HCT116 (cell line): ENCODE measurements around the gene TNFAIP8. TPM values are rescaled to one million over a fixed set of nuclear protein-coding genes. Genes with fewer than 3 reads are reported as not detected.

Source experiments
- ATAC-seq: fragments of 200-7000 bp; cut with Tn5 transposase; 2 replicates; pipeline ENCODE4 v1.9.1; 2020; ENCODE audit warnings: mild to moderate bottlenecking, moderate library complexity
- BruUV-seq: library from RNA; stranded (reverse); fragments of 400-500 nt; replicated peaks from 2 replicates; lab custom pipeline; 2021; lab: Mats Ljungman, UMichigan
- CTCF ChIA-PET: fragments of 300-600 bp; sonication (Branson Sonifier 250); formaldehyde crosslinking; loops from one replicate; lab custom pipeline; 2021; ENCODE audit warnings: antibody characterized with exemption; lab: Charles Lee
- POLR2A ChIA-PET: fragments of 300-600, 350-600 bp; sonication (Branson Sonifier 250); formaldehyde crosslinking; loops from one replicate; lab custom pipeline; 2021; ENCODE audit warnings: antibody characterized with exemption; lab: Charles Lee
- RAD21 ChIA-PET, 2 experiments: fragments of 300-600 bp; sonication (Branson Sonifier 250); formaldehyde crosslinking; loops; one replicate each; lab custom pipeline; 2023; ENCODE audit warnings: low total read pairs in 2 of 2; ENCODE audit not compliant: uncharacterized antibody in 2 of 2, unreplicated experiment in 2 of 2, low non-redundant PET in 1 of 2; lab: Charles Lee
- DNase-seq: peaks from one replicate; pipeline ENCODE4 v3.0.0-alpha.2; 2010; ENCODE audit warnings: low read depth, low spot score
- H2AFZ ChIP-seq: fragments of 200-600 bp; shearing (Covaris generic), sonication (generic); 2 replicates; pipeline ENCODE4 v1.6.1; 2017; ENCODE audit warnings: low read depth, mixed run types, mixed read lengths, antibody characterized with exemption, low read length; ENCODE audit not compliant: poor library complexity, severe bottlenecking
- H3K27ac ChIP-seq: 2 replicates; pipeline ENCODE4 v1.5.1; 2012; ENCODE audit warnings: low read depth, low read length
- H3K27me3 ChIP-seq: fragments of 200-600 bp; sonication (generic); 2 replicates; pipeline ENCODE4 v1.6.1; 2016; ENCODE audit warnings: mixed run types, low read length, mixed read lengths; ENCODE audit not compliant: insufficient read depth
- H3K36me3 ChIP-seq, 2 experiments: fragments of 200-500 bp in 1 of 2; fragments of 200-600 bp in 1 of 2; sonication (Bioruptor generic) in 1 of 2; sonication (generic) in 1 of 2; 2 replicates each; pipeline versions ENCODE4 v1.5.1 to v1.6.1; 2014 to 2016; ENCODE audit warnings: low read length in 2 of 2, inconsistent platforms in 1 of 2, mixed read lengths in 1 of 2, mixed run types in 1 of 2; ENCODE audit not compliant: insufficient read depth in 2 of 2, control insufficient read depth in 1 of 2
- H3K4me1 ChIP-seq, 2 experiments: fragments of 200-600 bp in 1 of 2; sonication (generic) in 1 of 2; 2 replicates each; pipeline versions ENCODE4 v1.5.1 to v1.6.1; 2012 to 2017; ENCODE audit warnings: low read length in 2 of 2, inconsistent platforms in 1 of 2, mild to moderate bottlenecking in 1 of 2, mixed read lengths in 1 of 2, mixed run types in 1 of 2, moderate library complexity in 1 of 2; ENCODE audit not compliant: insufficient read depth in 2 of 2, control insufficient read depth in 1 of 2
- H3K4me2 ChIP-seq: fragments of 200-600 bp; sonication (generic); 2 replicates; pipeline ENCODE4 v1.6.1; 2017; ENCODE audit warnings: mixed run types, low read length, mixed read lengths
- H3K4me3 ChIP-seq, 2 experiments: fragments of 200-600 bp in 1 of 2; sonication (generic) in 1 of 2; replicated peaks in 1 of 2; 2 replicates each; pipeline ENCODE4 v1.5.1; 2011 to 2016; ENCODE audit warnings: low read length in 2 of 2, control low read depth in 1 of 2, low read depth in 1 of 2, mild to moderate bottlenecking in 1 of 2, mixed read lengths in 1 of 2, mixed run types in 1 of 2
- H3K79me2 ChIP-seq: fragments of 200-600 bp; sonication (generic); 2 replicates; pipeline ENCODE4 v1.6.1; 2017; ENCODE audit warnings: mild to moderate bottlenecking, mixed run types, low read length, moderate library complexity, mixed read lengths; ENCODE audit not compliant: insufficient read depth
- H3K9ac ChIP-seq: fragments of 200-600 bp; sonication (generic); 2 replicates; pipeline ENCODE4 v1.6.1; 2016; ENCODE audit warnings: low read length, mixed read lengths
- H3K9me2 ChIP-seq: fragments of 200-600 bp; sonication (generic), shearing (Covaris generic); 2 replicates; pipeline ENCODE4 v1.6.1; 2017; ENCODE audit warnings: mixed run types, mild to moderate bottlenecking, moderate library complexity; ENCODE audit not compliant: insufficient read depth
- H3K9me3 ChIP-seq, 2 experiments: fragments of 200-500 bp in 1 of 2; fragments of 200-600 bp in 1 of 2; sonication (Bioruptor generic) in 1 of 2; sonication (generic) in 1 of 2; 2 replicates each; pipeline ENCODE4 v1.6.1; 2014 to 2017; ENCODE audit warnings: low read length in 2 of 2, mixed read lengths in 2 of 2, inconsistent platforms in 1 of 2, low read depth in 1 of 2, mild to moderate bottlenecking in 1 of 2, mixed run types in 1 of 2, moderate library complexity in 1 of 2; ENCODE audit not compliant: control insufficient read depth in 1 of 2, insufficient read depth in 1 of 2
- H4K20me1 ChIP-seq: fragments of 200-600 bp; sonication (generic), shearing (Covaris generic); 2 replicates; pipeline ENCODE4 v1.6.1; 2017; ENCODE audit warnings: mixed run types, mild to moderate bottlenecking, moderate library complexity; ENCODE audit not compliant: insufficient read depth
- CBX3 ChIP-seq: IDR thresholded peaks from 2 replicates; pipeline ENCODE4 v1.6.1; 2012; ENCODE audit warnings: low read depth
- EGR1 ChIP-seq: IDR thresholded peaks from 2 replicates; pipeline ENCODE4 v1.6.1; 2012; ENCODE audit warnings: low read depth
- EZH2 ChIP-seq: fragments of 200-600 bp; sonication (generic); IDR thresholded peaks from 2 replicates; pipeline ENCODE4 v1.6.1; 2017; ENCODE audit warnings: antibody characterized with exemption, mixed run types
- EZH2phosphoT487 ChIP-seq: fragments of 200-600 bp; IDR thresholded peaks from 2 replicates; pipeline ENCODE4 v1.6.1; 2018; ENCODE audit warnings: antibody characterized with exemption, borderline replicate concordance
- FOSL1 ChIP-seq: IDR thresholded peaks from 2 replicates; pipeline ENCODE4 v1.6.1; 2012; ENCODE audit warnings: low read depth
- JUND ChIP-seq: IDR thresholded peaks from 2 replicates; pipeline ENCODE4 v1.6.1; 2012
- POLR2A ChIP-seq: IDR thresholded peaks from 2 replicates; pipeline ENCODE4 v1.7.0; 2011; ENCODE audit warnings: borderline replicate concordance; ENCODE audit not compliant: insufficient read depth, insufficient read length; ENCODE audit errors: extremely low read depth
- POLR2AphosphoS5 ChIP-seq: IDR thresholded peaks from 2 replicates; pipeline ENCODE4 v1.6.1; 2011; ENCODE audit warnings: mild to moderate bottlenecking, low read depth, low read length, moderate library complexity
- SIN3A ChIP-seq: IDR thresholded peaks from 2 replicates; pipeline ENCODE4 v1.6.1; 2012; ENCODE audit warnings: low read depth
- SRF ChIP-seq: IDR thresholded peaks from 2 replicates; pipeline ENCODE4 v1.6.1; 2012; ENCODE audit warnings: low read depth
- TCF7L2 ChIP-seq: IDR thresholded peaks from 2 replicates; pipeline ENCODE4 v1.7.0; 2011; ENCODE audit warnings: borderline replicate concordance, inconsistent platforms; ENCODE audit not compliant: insufficient read depth, insufficient read length; ENCODE audit errors: extremely low read depth
- YY1 ChIP-seq: IDR thresholded peaks from 2 replicates; pipeline ENCODE4 v1.6.1; 2011; ENCODE audit warnings: low read length, low read depth, moderate library complexity, mild to moderate bottlenecking; ENCODE audit not compliant: insufficient replicate concordance; ENCODE audit errors: extremely low read depth
- ZFX ChIP-seq: fragments of 450-650 bp; IDR thresholded peaks from 2 replicates; pipeline ENCODE4 v1.6.1; 2017
- ZNF274 ChIP-seq: fragments of 200-500 bp; sonication (Bioruptor generic); IDR thresholded peaks from 2 replicates; pipeline ENCODE4 v1.6.1; 2014; ENCODE audit warnings: mild to moderate bottlenecking, low read depth, low read length, inconsistent platforms
- intact Hi-C: fragments of 100-400 bp; cut with micrococcal nuclease; formaldehyde crosslinking; loops from 2 replicates; pipeline ENCODE4 v1.10.0; 2022
- total RNA-seq: library from RNA; stranded (reverse); gene quantifications from one replicate; pipeline ENCODE4 v1.2.1, GENCODE V29; 2021; ENCODE audit not compliant: unreplicated experiment
- TF ChIP-seq, protein P1 (sequence below): IDR thresholded peaks from 2 replicates; pipeline ENCODE4 v1.6.1; 2012; ENCODE audit warnings: low read depth
- TF ChIP-seq, protein P2 (sequence below), 3 experiments: fragments of 200-600 bp in 1 of 3; sonication (generic) in 1 of 3; IDR thresholded peaks in 2 of 3; conservative IDR thresholded peaks in 1 of 3; 2 replicates each; pipeline ENCODE4 v1.5.1; 2012 to 2017; ENCODE audit warnings: low read depth in 2 of 3, low read length in 2 of 3, antibody characterized with exemption in 1 of 3, borderline replicate concordance in 1 of 3, control low read depth in 1 of 3, mild to moderate bottlenecking in 1 of 3, mixed read lengths in 1 of 3, mixed run types in 1 of 3, moderate library complexity in 1 of 3; ENCODE audit not compliant: insufficient read depth in 1 of 3
- TF ChIP-seq, protein P3 (sequence below): IDR thresholded peaks from 2 replicates; pipeline ENCODE4 v1.6.1; 2012
- TF ChIP-seq, protein P4 (sequence below): IDR thresholded peaks from 2 replicates; pipeline ENCODE4 v1.6.1; 2011; ENCODE audit warnings: mild to moderate bottlenecking, low read length, moderate library complexity; ENCODE audit not compliant: insufficient replicate concordance; ENCODE audit errors: extremely low read depth

TNFAIP8 gene
- total RNA-seq, 1 experiment from 2014 or later = 18.4 TPM

DNA sequence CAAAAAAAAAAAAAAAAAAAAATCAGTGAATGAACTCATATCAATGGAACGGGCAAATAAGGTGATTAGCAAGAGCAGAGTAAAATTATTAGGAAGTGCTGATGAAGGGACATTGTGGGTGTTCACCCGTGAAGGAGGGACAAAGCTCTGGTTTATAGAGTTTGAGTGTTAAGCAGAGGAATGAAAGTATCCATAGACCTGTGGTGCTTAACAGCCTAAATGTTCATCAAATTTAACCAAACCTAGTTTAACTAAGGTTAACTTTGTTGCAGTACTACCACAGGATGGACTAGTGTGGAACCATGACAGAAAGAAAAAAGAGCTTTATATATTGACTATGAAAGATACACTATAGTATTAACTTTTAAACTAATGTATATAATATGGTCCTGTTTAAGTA is 44.1 kb upstream of the TNFAIP8 start:
- RAD21 ChIA-PET = no interaction called here
- H3K9me2 ChIP-seq = no peaks in the 10 kb centered on the region
- no peak overlapping the region for H3K27ac ChIP-seq
- no TSS peak for BruUV-seq
- H2AFZ ChIP-seq = no peak overlapping the region
- DNase-seq (no peak), ATAC-seq (no peak)
- POLR2A ChIA-PET = no interaction called here
- no peaks in the 10 kb centered on the region for H3K9me3 ChIP-seq
- no peaks in the 10 kb centered on the region for H3K79me2 ChIP-seq
- H3K27me3 ChIP-seq = no peaks in the 10 kb centered on the region
- TF ChIP-seq EZH2phosphoT487 = no peak
- TF ChIP-seq, protein P1, sequence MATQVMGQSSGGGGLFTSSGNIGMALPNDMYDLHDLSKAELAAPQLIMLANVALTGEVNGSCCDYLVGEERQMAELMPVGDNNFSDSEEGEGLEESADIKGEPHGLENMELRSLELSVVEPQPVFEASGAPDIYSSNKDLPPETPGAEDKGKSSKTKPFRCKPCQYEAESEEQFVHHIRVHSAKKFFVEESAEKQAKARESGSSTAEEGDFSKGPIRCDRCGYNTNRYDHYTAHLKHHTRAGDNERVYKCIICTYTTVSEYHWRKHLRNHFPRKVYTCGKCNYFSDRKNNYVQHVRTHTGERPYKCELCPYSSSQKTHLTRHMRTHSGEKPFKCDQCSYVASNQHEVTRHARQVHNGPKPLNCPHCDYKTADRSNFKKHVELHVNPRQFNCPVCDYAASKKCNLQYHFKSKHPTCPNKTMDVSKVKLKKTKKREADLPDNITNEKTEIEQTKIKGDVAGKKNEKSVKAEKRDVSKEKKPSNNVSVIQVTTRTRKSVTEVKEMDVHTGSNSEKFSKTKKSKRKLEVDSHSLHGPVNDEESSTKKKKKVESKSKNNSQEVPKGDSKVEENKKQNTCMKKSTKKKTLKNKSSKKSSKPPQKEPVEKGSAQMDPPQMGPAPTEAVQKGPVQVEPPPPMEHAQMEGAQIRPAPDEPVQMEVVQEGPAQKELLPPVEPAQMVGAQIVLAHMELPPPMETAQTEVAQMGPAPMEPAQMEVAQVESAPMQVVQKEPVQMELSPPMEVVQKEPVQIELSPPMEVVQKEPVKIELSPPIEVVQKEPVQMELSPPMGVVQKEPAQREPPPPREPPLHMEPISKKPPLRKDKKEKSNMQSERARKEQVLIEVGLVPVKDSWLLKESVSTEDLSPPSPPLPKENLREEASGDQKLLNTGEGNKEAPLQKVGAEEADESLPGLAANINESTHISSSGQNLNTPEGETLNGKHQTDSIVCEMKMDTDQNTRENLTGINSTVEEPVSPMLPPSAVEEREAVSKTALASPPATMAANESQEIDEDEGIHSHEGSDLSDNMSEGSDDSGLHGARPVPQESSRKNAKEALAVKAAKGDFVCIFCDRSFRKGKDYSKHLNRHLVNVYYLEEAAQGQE = no peak
- no peak for TF ChIP-seq ZNF274
- no peak for TF ChIP-seq YY1
- no peak for TF ChIP-seq ZFX
- TF ChIP-seq, protein P2, sequence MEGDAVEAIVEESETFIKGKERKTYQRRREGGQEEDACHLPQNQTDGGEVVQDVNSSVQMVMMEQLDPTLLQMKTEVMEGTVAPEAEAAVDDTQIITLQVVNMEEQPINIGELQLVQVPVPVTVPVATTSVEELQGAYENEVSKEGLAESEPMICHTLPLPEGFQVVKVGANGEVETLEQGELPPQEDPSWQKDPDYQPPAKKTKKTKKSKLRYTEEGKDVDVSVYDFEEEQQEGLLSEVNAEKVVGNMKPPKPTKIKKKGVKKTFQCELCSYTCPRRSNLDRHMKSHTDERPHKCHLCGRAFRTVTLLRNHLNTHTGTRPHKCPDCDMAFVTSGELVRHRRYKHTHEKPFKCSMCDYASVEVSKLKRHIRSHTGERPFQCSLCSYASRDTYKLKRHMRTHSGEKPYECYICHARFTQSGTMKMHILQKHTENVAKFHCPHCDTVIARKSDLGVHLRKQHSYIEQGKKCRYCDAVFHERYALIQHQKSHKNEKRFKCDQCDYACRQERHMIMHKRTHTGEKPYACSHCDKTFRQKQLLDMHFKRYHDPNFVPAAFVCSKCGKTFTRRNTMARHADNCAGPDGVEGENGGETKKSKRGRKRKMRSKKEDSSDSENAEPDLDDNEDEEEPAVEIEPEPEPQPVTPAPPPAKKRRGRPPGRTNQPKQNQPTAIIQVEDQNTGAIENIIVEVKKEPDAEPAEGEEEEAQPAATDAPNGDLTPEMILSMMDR (IDR thresholded peaks at IDR 0.05 in 2 of 3, conservative IDR thresholded peaks at IDR 0.05 in 1 of 3; ENCODE audit: borderline replicate concordance in 1 of 3, insufficient read depth in 1 of 3, low read depth in 2 of 3, low read length in 2 of 3) = no peak
- TF ChIP-seq EZH2 = no peak
- no peak for TF ChIP-seq EGR1
- TF ChIP-seq JUND = no peak
- TF ChIP-seq POLR2AphosphoS5 = no peak
- TF ChIP-seq, protein P3, sequence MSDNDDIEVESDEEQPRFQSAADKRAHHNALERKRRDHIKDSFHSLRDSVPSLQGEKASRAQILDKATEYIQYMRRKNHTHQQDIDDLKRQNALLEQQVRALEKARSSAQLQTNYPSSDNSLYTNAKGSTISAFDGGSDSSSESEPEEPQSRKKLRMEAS = no peak
- TF ChIP-seq, protein P4, sequence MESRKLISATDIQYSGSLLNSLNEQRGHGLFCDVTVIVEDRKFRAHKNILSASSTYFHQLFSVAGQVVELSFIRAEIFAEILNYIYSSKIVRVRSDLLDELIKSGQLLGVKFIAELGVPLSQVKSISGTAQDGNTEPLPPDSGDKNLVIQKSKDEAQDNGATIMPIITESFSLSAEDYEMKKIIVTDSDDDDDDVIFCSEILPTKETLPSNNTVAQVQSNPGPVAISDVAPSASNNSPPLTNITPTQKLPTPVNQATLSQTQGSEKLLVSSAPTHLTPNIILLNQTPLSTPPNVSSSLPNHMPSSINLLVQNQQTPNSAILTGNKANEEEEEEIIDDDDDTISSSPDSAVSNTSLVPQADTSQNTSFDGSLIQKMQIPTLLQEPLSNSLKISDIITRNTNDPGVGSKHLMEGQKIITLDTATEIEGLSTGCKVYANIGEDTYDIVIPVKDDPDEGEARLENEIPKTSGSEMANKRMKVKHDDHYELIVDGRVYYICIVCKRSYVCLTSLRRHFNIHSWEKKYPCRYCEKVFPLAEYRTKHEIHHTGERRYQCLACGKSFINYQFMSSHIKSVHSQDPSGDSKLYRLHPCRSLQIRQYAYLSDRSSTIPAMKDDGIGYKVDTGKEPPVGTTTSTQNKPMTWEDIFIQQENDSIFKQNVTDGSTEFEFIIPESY = no peak
- no peak for TF ChIP-seq CBX3
- TF ChIP-seq SRF = no peak
- TF ChIP-seq POLR2A = no peak
- TF ChIP-seq SIN3A = no peak
- no peak for TF ChIP-seq FOSL1
- TF ChIP-seq TCF7L2 = no peak
- no peak overlapping the region for H3K4me3 ChIP-seq
- CTCF ChIA-PET = no interaction called here
- H3K9ac ChIP-seq = no peak overlapping the region
- H3K4me1 ChIP-seq = peaks cover 7 to 10% of the 10 kb centered on the region in 2 experiments; a peak in 3 of 4 replicates
- H3K36me3 ChIP-seq = no peaks in the 10 kb centered on the region
- intact Hi-C loops = no loop called here
- no peak overlapping the region for H3K4me2 ChIP-seq
- no peaks in the 10 kb centered on the region for H4K20me1 ChIP-seq
